Activated CD4-positive, alpha-beta memory T cell treated with anti-CD3 and anti-CD28 coated beads, Interleukin-2, amount 10 ng/mL, durations not matched to agents 7 days and 5 days (primary cell): ENCODE data around the gene CAPN2. TPM values are rescaled to one million over a fixed set of nuclear protein-coding genes. Genes with fewer than 3 reads are reported as not detected.
A peak's percentile ranks its signal among the peaks of the same experiment; 100 is the strongest.

Experiments
- CTCF ChIA-PET: fragments of 350-600 bp; sonication (Branson Sonifier 250); formaldehyde crosslinking; loops from one replicate; lab custom pipeline; 2021; ENCODE audit warnings: antibody characterized with exemption, inconsistent platforms; lab: Charles Lee
- POLR2A ChIA-PET: fragments of 350-600 bp; sonication (Branson Sonifier 250); formaldehyde crosslinking; loops from one replicate; lab custom pipeline; 2021; ENCODE audit warnings: antibody characterized with exemption; lab: Charles Lee
- DNase-seq: peaks from one replicate; pipeline ENCODE4 v3.0.0-alpha.2; 2020
- H3K27ac Mint-ChIP-seq: one replicate; pipeline ENCODE4 v1.8.0; 2021; ENCODE audit warnings: mild to moderate bottlenecking, mixed read lengths
- H3K27me3 Mint-ChIP-seq: one replicate; pipeline ENCODE4 v1.8.0; 2021; ENCODE audit warnings: mixed read lengths
- H3K36me3 Mint-ChIP-seq: one replicate; pipeline ENCODE4 v1.8.0; 2021; ENCODE audit warnings: low read depth, mixed read lengths
- H3K4me1 Mint-ChIP-seq: one replicate; pipeline ENCODE4 v1.8.0; 2021; ENCODE audit warnings: mixed read lengths
- H3K4me3 Mint-ChIP-seq: one replicate; pipeline ENCODE4 v1.8.0; 2021; ENCODE audit warnings: mild to moderate bottlenecking, mixed read lengths
- H3K9me3 Mint-ChIP-seq: one replicate; pipeline ENCODE4 v1.8.0; 2021; ENCODE audit warnings: mixed read lengths
- total RNA-seq, 2 experiments: library from RNA; stranded (reverse); gene quantifications; one replicate each; pipeline ENCODE4 v1.2.3, GENCODE V29; 2021

CAPN2 gene
- 100 to 1,000 TPM; 263 TPM for total RNA-seq

DNA sequence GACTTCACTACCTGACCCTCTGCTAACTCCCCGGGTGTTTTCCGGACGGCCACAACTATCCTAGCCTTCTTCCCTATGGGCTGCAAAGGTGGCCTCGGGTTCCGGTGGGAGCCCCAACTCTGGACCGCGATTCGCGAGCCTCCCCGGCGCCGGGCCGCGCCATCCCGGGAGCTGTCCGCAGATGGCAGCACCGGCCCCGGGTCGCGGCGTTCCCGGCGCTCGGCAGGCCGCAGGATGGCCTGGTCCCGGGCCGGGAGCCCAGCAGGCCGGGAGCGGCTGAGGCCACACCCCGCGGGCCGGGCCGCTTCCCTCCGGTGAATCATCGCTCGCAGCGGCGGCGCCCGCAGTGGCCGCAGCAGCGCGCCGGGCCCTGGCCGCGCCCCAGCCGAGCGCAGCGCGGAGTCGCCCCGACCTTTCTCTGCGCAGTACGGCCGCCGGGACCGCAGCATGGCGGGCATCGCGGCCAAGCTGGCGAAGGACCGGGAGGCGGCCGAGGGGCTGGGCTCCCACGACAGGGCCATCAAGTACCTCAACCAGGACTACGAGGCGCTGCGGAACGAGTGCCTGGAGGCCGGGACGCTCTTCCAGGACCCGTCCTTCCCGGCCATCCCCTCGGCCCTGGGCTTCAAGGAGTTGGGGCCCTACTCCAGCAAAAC is at the start of gene CAPN2:
TSS of gene CAPN2 (plus strand) at position 346 of the 656 bp plus-strand sequence. CDS start at position 448, 102 bp downstream.
- Mint-ChIP-seq H3K36me3 (peaks cover 35% of the 10 kb centered on the region), H3K4me1 (peaks cover 57% of the 10 kb centered on the region), H3K4me3 (peak within 1 kb of the TSS; percentile 85), H3K9me3 (no peaks in the 10 kb centered on the region), H3K27me3 (peaks cover 6% of the 10 kb centered on the region), H3K27ac (peak within 1 kb of the TSS; percentile 95)
- DNase-seq, result peak; percentile 75
- CTCF ChIA-PET, result interaction anchor here (0.6 to 3.0 kb wide), 5 partner anchors 10 to 37 kb away, joined by 3 to 32 read pairs (median 8); no protein-coding TSS in a partner anchor
- POLR2A ChIA-PET, result interaction anchor here (1.0 to 2.5 kb wide), 8 partner anchors 11 to 618 kb away, joined by 3 to 23 read pairs (median 4); partner anchors contain the start of genes NVL and TP53BP2

DNA sequence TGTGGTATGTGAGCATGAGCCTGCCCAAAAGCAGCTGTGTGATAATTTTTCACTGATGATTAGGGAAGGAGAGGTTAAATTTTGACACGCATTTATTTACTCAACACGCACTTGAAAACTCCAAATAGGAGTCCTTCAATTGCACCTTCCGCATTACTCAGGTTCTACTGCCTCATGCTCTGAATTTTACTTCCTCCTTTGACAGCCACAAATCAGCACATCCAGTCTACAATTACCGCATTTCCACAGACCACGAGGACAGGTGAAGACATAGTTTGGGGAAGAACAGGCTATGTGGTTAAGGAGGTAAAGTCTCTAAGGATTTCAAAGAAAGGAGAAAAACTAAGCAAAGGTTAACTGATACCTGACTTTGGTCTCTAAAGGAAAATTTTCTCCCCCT is 49.4 kb upstream of the CAPN2 start:
- Mint-ChIP-seq H3K4me1 (no peaks in the 10 kb centered on the region), H3K27ac (no peak overlapping the region), H3K27me3 (peaks cover 23% of the 10 kb centered on the region), H3K9me3 (no peaks in the 10 kb centered on the region), H3K36me3 (no peaks in the 10 kb centered on the region), H3K4me3 (no peak overlapping the region)
- DNase-seq, result no peak
- ChIA-PET POLR2A (no interaction called here), CTCF (no interaction called here)

GRCh38 chr1:223664106-223664505 is 48.2 kb upstream of the CAPN2 start:
- no peak overlapping the region for H3K27ac Mint-ChIP-seq
- H3K4me3 Mint-ChIP-seq, result no peak overlapping the region
- peaks cover 23% of the 10 kb centered on the region for H3K27me3 Mint-ChIP-seq
- ChIA-PET CTCF (no interaction called here), POLR2A (no interaction called here)
- H3K36me3 Mint-ChIP-seq, result no peaks in the 10 kb centered on the region
- no peaks in the 10 kb centered on the region for H3K4me1 Mint-ChIP-seq
- no peak for DNase-seq
- H3K9me3 Mint-ChIP-seq, result no peaks in the 10 kb centered on the region

DNA sequence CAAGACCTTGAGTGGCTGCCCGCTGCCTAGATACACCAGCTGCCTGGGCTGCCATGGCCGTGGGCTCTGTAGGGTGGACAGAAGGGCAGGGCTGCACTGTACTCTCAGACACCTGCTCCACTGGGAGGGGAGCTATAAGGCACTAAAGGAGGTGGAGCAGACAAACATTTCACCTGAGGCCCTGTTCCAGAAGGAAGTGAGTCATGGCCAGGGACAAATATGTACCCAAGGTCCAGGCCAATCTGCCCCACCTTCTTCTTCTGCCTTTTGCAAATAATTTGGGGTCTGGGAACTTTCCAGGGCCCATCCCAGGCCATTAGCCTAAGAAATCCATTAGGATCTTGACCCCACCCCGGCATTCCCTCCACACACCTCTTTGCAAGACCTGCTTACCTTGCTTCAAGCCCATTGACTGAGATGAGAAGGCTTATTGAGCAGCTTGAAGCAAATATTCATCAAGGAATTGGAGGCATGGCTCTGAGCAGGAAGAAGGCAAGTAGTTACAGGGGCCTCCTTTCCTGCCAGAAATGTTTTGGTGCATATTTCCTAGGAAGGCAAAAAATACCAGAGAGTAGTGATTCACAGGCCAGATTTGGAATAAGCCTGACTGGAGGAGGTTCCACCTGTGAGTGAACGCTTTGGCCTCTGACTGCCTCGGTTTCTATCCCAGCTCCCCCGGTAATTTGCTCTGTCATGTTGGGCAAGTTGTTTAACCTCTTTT is 46.6 kb upstream of the CAPN2 start, which contains the start of gene CAPN8:
TSS of gene CAPN8 (minus strand) at position 110 of the 721 bp plus-strand sequence. CDS start at position 55, 55 bp downstream.
- H3K36me3 Mint-ChIP-seq, result no peaks in the 10 kb centered on the region
- peaks cover 15% of the 10 kb centered on the region for H3K27me3 Mint-ChIP-seq
- ChIA-PET CTCF (no interaction called here), POLR2A (no interaction called here)
- no peaks in the 10 kb centered on the region for H3K4me1 Mint-ChIP-seq
- no peak for DNase-seq
- H3K4me3 Mint-ChIP-seq, result no peak within 1 kb of the TSS
- no peak within 1 kb of the TSS for H3K27ac Mint-ChIP-seq
- no peaks in the 10 kb centered on the region for H3K9me3 Mint-ChIP-seq

DNA sequence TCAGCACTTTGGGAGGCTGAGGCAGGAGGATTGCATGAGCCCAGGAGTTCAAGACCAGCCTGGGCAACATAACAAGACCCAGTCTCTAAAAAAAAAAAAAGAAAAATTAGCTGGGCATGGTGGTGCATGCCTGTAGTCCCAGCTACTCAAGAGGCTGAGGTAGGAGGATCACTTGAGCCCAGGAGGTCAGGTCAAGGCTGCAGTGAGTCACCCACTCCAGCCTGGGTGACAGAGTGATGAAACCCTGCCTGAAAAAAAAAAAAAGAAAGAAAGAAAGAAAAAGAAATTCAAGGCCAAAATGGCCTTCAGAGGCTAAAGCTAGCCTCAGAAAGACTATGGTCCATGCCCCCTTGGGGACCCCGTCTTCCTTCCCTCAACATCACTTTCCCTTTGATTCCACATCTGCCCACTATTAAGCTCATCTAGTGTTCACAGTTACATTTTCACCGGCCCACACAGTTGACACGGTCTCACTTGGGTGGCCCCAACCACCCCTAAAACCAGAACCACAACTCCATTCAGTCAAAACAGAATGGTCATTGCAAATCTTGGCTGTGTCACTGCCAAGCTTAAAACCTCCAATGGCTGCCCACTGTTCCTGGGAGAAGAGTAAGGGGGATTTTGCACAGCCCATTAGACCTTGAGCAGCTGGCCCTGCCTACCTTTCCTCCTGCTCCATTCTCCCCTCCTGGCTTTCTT is 44.7 kb upstream of the CAPN2 start:
- DNase-seq, result no peak
- H3K9me3 Mint-ChIP-seq, result no peaks in the 10 kb centered on the region
- no peak overlapping the region for H3K27ac Mint-ChIP-seq
- H3K4me3 Mint-ChIP-seq, result no peak overlapping the region
- CTCF ChIA-PET, result interaction anchor here (0.8 kb wide), 1 partner anchor 137 kb away, joined by 3 read pairs; no protein-coding TSS in a partner anchor
- no peaks in the 10 kb centered on the region for H3K36me3 Mint-ChIP-seq
- POLR2A ChIA-PET, result no interaction called here
- H3K27me3 Mint-ChIP-seq, result peaks cover 11% of the 10 kb centered on the region
- H3K4me1 Mint-ChIP-seq, result no peaks in the 10 kb centered on the region

DNA sequence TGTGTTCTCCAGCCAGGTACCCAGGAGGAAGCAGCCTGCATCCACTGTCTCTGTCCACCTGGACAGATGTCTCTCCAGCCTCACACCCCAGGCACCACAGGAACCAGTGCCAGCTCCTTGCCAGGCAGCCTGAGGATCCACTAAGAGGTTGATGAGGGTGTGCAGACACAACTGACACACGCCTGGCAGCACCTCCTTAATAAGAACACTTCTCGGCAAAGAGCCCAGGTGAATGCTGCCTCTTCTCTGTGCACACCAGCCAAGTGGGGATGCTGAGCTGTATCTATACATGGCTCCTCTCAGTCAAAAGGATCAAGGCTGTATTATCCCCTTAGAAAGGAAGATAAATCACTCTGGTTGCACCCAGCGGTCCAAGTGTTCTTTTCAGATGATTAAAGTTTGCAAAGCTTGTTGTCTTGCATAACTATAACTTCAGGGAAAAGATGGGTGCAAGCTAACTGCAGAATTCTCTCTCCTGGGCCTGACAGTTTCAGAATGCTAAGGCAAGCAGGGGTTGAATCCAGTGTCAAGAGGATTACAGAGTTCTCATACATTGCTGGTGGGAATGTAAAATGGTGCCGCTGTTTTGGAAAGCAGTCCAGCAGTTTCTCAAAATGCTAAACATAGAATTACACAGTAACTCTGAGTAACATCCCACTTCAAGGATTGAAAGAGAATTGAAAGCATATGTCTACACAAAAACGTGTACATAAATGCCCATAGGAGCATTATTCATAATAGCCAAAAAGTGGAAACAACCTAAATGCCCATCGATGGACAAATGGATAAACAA is 43.1 kb upstream of the CAPN2 start:
- H3K27me3 Mint-ChIP-seq, result peaks cover 7% of the 10 kb centered on the region
- no peak overlapping the region for H3K4me3 Mint-ChIP-seq
- ChIA-PET POLR2A (no interaction called here), CTCF (interaction anchor here (0.7 kb wide), 1 partner anchor 534 kb away, joined by 3 read pairs; no protein-coding TSS in a partner anchor)
- H3K27ac Mint-ChIP-seq, result no peak overlapping the region
- no peaks in the 10 kb centered on the region for H3K36me3 Mint-ChIP-seq
- no peak for DNase-seq
- no peaks in the 10 kb centered on the region for H3K4me1 Mint-ChIP-seq
- no peaks in the 10 kb centered on the region for H3K9me3 Mint-ChIP-seq

DNA sequence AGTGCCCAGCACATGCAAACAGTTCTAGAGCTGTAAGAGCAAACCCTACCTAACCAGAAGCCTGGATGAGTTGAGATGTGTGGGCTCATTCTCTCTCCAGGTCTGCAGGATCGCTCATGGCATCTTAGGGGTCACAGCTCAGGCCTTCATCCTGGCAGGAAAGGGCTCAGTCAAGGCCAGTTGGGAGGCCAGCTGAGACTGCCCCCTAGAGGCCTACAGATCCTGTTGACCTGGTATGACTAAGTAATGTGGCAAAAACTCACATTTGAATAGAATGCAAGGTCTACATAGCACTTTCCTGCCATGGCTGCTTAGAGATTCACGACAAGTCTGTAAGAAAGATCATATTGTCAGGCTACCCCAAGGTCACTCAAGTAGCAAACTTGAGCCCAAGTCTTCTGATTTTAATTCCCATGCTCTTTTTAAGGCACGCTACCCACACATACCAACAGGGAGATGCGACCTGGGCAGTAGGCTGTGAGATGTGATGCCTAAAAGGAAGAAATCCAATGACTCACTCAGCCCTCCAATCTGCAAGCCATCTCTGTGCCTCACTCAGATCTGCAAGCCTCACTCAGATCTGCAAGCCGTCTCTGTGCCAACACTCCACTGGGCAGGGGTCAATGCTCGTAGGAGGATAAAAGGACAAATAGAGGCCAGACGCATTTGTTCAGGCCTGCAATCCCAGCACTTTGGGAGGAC is 41.7 kb upstream of the CAPN2 start:
- Mint-ChIP-seq H3K27ac (no peak overlapping the region), H3K36me3 (no peaks in the 10 kb centered on the region), H3K4me3 (no peak overlapping the region), H3K4me1 (no peaks in the 10 kb centered on the region), H3K9me3 (peaks cover 8% of the 10 kb centered on the region), H3K27me3 (peaks cover 10% of the 10 kb centered on the region)
- DNase-seq, result peak; percentile 28
- POLR2A ChIA-PET, result no interaction called here
- CTCF ChIA-PET, result interaction anchor here (0.8 kb wide), 1 partner anchor 10 kb away, joined by 3 read pairs; no protein-coding TSS in a partner anchor

GRCh38 chr1:223674119-223674890 is 38.0 kb upstream of the CAPN2 start:
- CTCF ChIA-PET, result interaction anchor here (0.9 to 2.3 kb wide), 2 partner anchors 75 to 541 kb away, joined by 3 to 7 read pairs; no protein-coding TSS in a partner anchor

GRCh38 chr1:223678841-223679240 is 33.5 kb upstream of the CAPN2 start:
- CTCF ChIA-PET, result interaction anchor here (1.1 kb wide), 1 partner anchor 17 kb away, joined by 3 read pairs; no protein-coding TSS in a partner anchor
- DNase-seq, result no peak
- Mint-ChIP-seq H3K27me3 (peaks cover 10% of the 10 kb centered on the region), H3K36me3 (no peaks in the 10 kb centered on the region), H3K4me1 (no peaks in the 10 kb centered on the region), H3K9me3 (peaks cover 11% of the 10 kb centered on the region), H3K27ac (no peak overlapping the region), H3K4me3 (no peak overlapping the region)
- POLR2A ChIA-PET, result no interaction called here

More at GRCh38 chr1:223674119-223674890, 38.0 kb upstream of the CAPN2 start:
- POLR2A ChIA-PET, result no interaction called here
- peaks cover 10% of the 10 kb centered on the region for H3K27me3 Mint-ChIP-seq
- H3K27ac Mint-ChIP-seq, result no peak overlapping the region
- H3K4me3 Mint-ChIP-seq, result no peak overlapping the region
- no peaks in the 10 kb centered on the region for H3K36me3 Mint-ChIP-seq
- DNase-seq, result no peak
- H3K9me3 Mint-ChIP-seq, result peaks cover 11% of the 10 kb centered on the region
- H3K4me1 Mint-ChIP-seq, result no peaks in the 10 kb centered on the region

- no peak for DNase-seq
- H3K36me3 Mint-ChIP-seq, result no peaks in the 10 kb centered on the region
- CTCF ChIA-PET, result interaction anchor here (0.8 to 1.4 kb wide), 2 partner anchors 10 to 547 kb away, joined by 3 read pairs; no protein-coding TSS in a partner anchor
- H3K27me3 Mint-ChIP-seq, result peaks cover 12% of the 10 kb centered on the region
- H3K4me3 Mint-ChIP-seq, result no peak overlapping the region
- H3K9me3 Mint-ChIP-seq, result peaks cover 4% of the 10 kb centered on the region
- H3K4me1 Mint-ChIP-seq, result no peaks in the 10 kb centered on the region
- H3K27ac Mint-ChIP-seq, result no peak overlapping the region
- POLR2A ChIA-PET, result no interaction called here
Observed at GRCh38 chr1:223680188-223680587, 32.2 kb upstream of the CAPN2 start.

- no peak for DNase-seq
- ChIA-PET POLR2A (no interaction called here), CTCF (interaction anchor here (2.2 kb wide), 1 partner anchor 548 kb away, joined by 20 read pairs; no protein-coding TSS in a partner anchor)
- Mint-ChIP-seq H3K27ac (no peak overlapping the region), H3K27me3 (peaks cover 19% of the 10 kb centered on the region), H3K36me3 (no peaks in the 10 kb centered on the region), H3K4me1 (no peaks in the 10 kb centered on the region), H3K9me3 (no peaks in the 10 kb centered on the region), H3K4me3 (no peak overlapping the region)
Observed at GRCh38 chr1:223682502-223682901, 29.8 kb upstream of the CAPN2 start.
